Osteocyte (in vitro differentiated cells): Measurements from ENCODE around the gene MAP6. TPM values are rescaled to one million over a fixed set of nuclear protein-coding genes. Genes with fewer than 3 reads are reported as not detected.
A peak's percentile ranks its signal among the peaks of the same experiment; 100 is the strongest.

ENCODE experiments used
- DNase-seq: peaks from one replicate; pipeline ENCODE4 v3.0.0; 2021; ENCODE audit warnings: mixed read lengths; ENCODE audit not compliant: unreplicated experiment; ENCODE audit errors: extremely low spot score
- H3K27ac Mint-ChIP-seq: one replicate; pipeline ENCODE4 v1.8.0; 2021; ENCODE audit warnings: mild to moderate bottlenecking, mixed read lengths; ENCODE audit not compliant: unreplicated experiment
- H3K27me3 Mint-ChIP-seq: one replicate; pipeline ENCODE4 v1.8.0; 2021; ENCODE audit warnings: mixed read lengths; ENCODE audit not compliant: unreplicated experiment
- H3K36me3 Mint-ChIP-seq: one replicate; pipeline ENCODE4 v1.8.0; 2021; ENCODE audit warnings: mixed read lengths; ENCODE audit not compliant: unreplicated experiment
- H3K4me1 Mint-ChIP-seq: one replicate; pipeline ENCODE4 v1.8.0; 2021; ENCODE audit warnings: mixed read lengths; ENCODE audit not compliant: unreplicated experiment
- H3K4me3 Mint-ChIP-seq: one replicate; pipeline ENCODE4 v1.8.0; 2021; ENCODE audit warnings: mild to moderate bottlenecking, moderate library complexity, mixed read lengths; ENCODE audit not compliant: unreplicated experiment
- H3K9me3 Mint-ChIP-seq: one replicate; pipeline ENCODE4 v1.8.0; 2021; ENCODE audit warnings: mixed read lengths; ENCODE audit not compliant: unreplicated experiment
- total RNA-seq: library from RNA; stranded (reverse); gene quantifications from 2 replicates; pipeline ENCODE4 v1.2.1, GENCODE V29; 2021
- TF ChIP-seq, protein P1 (sequence below): fragments of 200-600 bp; sonication (generic); IDR thresholded peaks from 2 replicates; pipeline ENCODE4 v1.5.0; 2021; ENCODE audit warnings: antibody characterized with exemption, mild to moderate bottlenecking, moderate library complexity

MAP6 gene
- total RNA-seq, 1 donor from 2014 or later = 2.3 TPM

DNA sequence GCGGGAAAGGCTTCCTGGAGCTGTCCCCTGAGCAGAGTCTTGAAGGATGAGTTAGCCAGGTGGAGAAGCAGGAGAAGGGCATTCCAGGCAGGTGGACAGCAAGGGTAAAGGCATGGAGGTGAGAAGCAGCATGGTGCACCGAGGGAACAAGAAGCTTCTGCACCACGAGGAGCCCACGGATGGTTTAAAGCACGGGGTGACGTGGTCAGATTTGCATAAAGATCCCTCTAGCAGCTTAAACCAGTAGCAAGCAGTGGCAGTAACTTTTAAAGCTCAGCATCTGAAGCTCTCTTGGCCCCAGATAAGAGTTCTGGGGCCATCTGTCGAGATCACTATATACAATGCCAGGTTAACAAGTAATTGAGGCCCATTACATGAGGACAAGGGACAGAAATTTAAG lies 69.9 kb downstream of the MAP6 start:
- no peak for DNase-seq
- TF ChIP-seq, protein P1, sequence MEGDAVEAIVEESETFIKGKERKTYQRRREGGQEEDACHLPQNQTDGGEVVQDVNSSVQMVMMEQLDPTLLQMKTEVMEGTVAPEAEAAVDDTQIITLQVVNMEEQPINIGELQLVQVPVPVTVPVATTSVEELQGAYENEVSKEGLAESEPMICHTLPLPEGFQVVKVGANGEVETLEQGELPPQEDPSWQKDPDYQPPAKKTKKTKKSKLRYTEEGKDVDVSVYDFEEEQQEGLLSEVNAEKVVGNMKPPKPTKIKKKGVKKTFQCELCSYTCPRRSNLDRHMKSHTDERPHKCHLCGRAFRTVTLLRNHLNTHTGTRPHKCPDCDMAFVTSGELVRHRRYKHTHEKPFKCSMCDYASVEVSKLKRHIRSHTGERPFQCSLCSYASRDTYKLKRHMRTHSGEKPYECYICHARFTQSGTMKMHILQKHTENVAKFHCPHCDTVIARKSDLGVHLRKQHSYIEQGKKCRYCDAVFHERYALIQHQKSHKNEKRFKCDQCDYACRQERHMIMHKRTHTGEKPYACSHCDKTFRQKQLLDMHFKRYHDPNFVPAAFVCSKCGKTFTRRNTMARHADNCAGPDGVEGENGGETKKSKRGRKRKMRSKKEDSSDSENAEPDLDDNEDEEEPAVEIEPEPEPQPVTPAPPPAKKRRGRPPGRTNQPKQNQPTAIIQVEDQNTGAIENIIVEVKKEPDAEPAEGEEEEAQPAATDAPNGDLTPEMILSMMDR = no peak
- H3K4me3 Mint-ChIP-seq = no peak overlapping the region
- H3K27ac Mint-ChIP-seq = no peak overlapping the region
- H3K36me3 Mint-ChIP-seq = no peaks in the 10 kb centered on the region
- H3K9me3 Mint-ChIP-seq = no peaks in the 10 kb centered on the region
- H3K4me1 Mint-ChIP-seq = peaks cover 14% of the 10 kb centered on the region
- H3K27me3 Mint-ChIP-seq = peaks cover 26% of the 10 kb centered on the region

DNA sequence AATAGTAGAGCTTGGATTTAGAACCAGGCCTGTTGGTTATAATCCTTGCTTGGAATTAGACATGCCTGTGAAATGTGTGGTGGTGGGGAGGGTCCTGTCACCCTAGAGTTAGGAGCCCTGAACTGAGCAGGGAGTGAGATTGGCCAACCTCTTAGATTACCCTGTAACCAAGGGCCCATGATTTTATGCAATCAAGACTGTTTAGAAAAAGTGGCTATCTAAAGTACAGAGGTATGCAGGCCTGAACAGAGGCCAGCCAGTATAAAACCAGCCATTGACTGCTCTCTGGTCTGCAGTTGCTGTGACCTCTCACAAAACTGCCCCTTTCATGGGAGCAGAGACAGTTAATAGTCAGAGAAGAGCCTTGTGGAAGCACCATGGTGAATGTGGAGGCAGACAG lies 70.6 kb downstream of the MAP6 start:
- peaks cover 31% of the 10 kb centered on the region for H3K27me3 Mint-ChIP-seq
- H3K4me3 Mint-ChIP-seq = no peak overlapping the region
- no peaks in the 10 kb centered on the region for H3K9me3 Mint-ChIP-seq
- H3K4me1 Mint-ChIP-seq = peaks cover 7% of the 10 kb centered on the region
- H3K36me3 Mint-ChIP-seq = no peaks in the 10 kb centered on the region
- TF ChIP-seq, protein P1 = no peak
- H3K27ac Mint-ChIP-seq = no peak overlapping the region
- DNase-seq = no peak

DNA sequence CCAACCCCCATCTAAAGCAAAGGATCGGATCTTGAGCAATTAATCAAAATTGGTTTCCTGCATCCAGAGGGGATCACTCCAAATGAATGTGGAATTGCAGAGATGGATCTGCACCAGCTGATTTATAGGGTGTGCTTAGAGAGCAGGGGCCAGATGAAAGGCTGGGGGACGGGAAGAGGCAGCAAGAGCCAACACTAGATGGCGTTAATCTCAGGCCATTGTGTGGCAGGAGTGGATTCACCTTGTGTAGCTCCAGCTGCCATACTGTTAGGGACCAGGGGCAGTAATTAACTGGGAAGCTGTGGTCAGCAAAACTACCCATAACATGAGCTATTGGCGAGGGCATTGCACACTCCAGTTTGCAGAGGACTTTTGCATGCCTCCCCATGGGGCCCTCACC lies 71.2 kb downstream of the MAP6 start:
- Mint-ChIP-seq H3K36me3 (no peaks in the 10 kb centered on the region), H3K4me3 (no peak overlapping the region), H3K27me3 (peaks cover 37% of the 10 kb centered on the region), H3K27ac (no peak overlapping the region), H3K4me1 (peaks cover under 1% of the 10 kb centered on the region), H3K9me3 (no peaks in the 10 kb centered on the region)
- TF ChIP-seq, protein P1 = peak; percentile 50
- DNase-seq = no peak

- no peak for DNase-seq
- Mint-ChIP-seq H3K9me3 (no peaks in the 10 kb centered on the region), H3K27me3 (peaks cover 44% of the 10 kb centered on the region), H3K27ac (no peak overlapping the region), H3K36me3 (no peaks in the 10 kb centered on the region), H3K4me3 (no peak overlapping the region), H3K4me1 (no peaks in the 10 kb centered on the region)
- TF ChIP-seq, protein P1 = no peak
Observed at GRCh38 chr11:75596914-75597313, 71.9 kb downstream of the MAP6 start.

DNA sequence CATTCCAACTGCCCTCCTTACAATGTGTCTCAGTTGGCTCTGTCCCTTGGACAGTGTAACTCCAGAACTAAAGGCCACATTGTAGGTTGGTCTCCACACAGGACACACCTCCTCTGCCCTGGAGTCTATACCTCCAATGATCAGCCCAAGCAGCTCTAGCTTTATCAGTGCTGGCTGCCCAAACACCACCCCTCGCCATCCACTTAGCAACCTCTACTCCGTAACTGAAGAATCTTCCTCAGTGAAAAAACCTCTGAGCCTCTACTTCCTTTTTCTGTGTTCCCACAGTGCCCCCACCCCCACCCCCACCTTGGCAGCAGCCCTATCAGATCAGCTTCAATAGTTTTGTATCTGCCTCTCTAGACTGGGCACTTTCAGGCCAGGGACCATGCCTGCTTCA lies 73.4 kb downstream of the MAP6 start:
- H3K27ac Mint-ChIP-seq = no peak overlapping the region
- H3K27me3 Mint-ChIP-seq = peaks cover 46% of the 10 kb centered on the region
- TF ChIP-seq, protein P1 = no peak
- DNase-seq = no peak
- H3K4me1 Mint-ChIP-seq = no peaks in the 10 kb centered on the region
- H3K4me3 Mint-ChIP-seq = no peak overlapping the region
- H3K9me3 Mint-ChIP-seq = no peaks in the 10 kb centered on the region
- H3K36me3 Mint-ChIP-seq = no peaks in the 10 kb centered on the region
